Activated CD4-positive, alpha-beta T cell treated with anti-CD3 and anti-CD28 coated beads for 48 hours (primary cell): ENCODE measurements around the gene ILF3.
A peak's percentile ranks its signal among the peaks of the same experiment; 100 is the strongest.
"Not testable (repeated sequence)": the region's sequence is repeated elsewhere in the genome, so short reads cannot be mapped to it uniquely, and the experiment has no call there.

Experiments
- DNase-seq: peaks from one replicate; pipeline ENCODE4 v3.0.0-alpha.2; 2020

Gene ILF3

DNA sequence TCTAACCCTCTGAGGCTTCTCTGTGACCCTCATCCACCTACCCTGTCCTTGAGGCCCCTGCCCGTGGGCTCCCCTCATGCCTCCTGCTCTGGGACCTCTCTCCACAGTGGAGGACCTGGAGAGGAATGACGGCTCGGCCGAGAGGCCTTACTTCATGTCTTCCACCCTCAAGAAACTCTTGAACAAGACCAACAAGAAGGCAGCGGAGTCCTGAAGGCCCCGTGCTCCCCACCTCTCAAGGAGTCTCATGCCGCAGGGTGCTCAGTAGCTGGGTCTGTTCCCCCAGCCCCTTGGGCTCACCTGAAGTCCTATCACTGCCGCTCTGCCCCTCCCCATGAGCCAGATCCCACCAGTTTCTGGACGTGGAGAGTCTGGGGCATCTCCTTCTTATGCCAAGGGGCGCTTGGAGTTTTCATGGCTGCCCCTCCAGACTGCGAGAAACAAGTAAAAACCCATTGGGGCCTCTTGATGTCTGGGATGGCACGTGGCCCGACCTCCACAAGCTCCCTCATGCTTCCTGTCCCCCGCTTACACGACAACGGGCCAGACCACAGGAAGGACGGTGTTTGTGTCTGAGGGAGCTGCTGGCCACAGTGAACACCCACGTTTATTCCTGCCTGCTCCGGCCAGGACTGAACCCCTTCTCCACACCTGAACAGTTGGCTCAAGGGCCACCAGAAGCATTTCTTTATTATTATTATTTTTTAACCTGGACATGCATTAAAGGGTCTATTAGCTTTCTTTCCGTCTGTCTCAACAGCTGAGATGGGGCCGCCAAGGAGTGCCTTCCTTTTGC, 10.8 kb upstream of the ILF3 start:
- DNase-seq, result no peak

DNA sequence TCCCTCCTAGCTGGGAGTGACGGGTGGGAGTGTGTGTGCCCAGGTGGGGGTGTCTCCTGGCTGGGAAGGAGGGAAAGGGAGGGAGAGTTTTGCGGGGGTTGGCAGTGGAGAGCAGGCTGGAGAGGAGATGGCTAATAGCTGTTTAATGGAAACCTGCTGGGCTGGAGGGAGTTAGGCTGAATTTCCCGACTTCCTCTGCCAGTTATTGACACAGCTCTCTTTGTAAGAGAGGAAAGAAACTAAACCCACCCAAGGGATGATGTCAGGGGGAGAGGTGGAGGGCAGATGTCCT, 10.2 kb upstream of the ILF3 start:
- DNase-seq, result no peak

DNA sequence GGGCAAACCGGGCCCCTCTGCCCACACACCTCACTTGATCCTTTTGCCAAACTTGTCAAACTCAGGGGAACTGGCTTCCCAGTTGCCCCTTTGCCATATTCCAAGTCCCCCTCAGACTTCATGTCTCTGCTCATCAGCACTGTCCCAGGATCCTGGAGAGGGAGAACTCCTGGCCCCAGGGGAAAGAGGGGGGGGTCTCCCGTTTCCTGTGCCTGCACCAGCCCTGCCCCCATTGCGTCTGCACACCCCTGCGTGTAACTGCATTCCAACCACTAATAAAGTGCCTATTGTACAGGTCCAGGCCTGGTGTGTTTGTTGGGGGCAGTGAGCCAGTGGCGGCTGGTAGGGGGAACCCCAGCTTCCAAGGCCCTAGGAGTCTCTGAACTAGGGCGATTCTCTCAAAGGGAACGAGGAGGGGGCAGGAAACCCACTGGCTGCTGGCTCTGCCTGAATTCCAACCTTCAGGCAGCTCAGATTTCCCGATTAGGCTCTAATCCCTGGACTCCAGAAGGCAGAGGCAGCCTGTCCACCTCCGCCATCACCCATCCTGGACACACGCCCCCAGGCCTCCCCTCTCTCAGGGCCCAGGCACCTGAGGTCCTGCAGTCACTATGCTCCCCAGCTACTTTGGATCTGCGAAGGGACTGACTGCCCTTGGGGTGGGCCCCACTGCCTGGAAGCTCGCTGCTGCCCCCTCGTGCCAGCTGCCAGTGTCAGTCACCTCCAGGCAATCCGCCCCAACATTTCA, 9.7 kb upstream of the ILF3 start:
- DNase-seq, result peak; percentile 88

DNA sequence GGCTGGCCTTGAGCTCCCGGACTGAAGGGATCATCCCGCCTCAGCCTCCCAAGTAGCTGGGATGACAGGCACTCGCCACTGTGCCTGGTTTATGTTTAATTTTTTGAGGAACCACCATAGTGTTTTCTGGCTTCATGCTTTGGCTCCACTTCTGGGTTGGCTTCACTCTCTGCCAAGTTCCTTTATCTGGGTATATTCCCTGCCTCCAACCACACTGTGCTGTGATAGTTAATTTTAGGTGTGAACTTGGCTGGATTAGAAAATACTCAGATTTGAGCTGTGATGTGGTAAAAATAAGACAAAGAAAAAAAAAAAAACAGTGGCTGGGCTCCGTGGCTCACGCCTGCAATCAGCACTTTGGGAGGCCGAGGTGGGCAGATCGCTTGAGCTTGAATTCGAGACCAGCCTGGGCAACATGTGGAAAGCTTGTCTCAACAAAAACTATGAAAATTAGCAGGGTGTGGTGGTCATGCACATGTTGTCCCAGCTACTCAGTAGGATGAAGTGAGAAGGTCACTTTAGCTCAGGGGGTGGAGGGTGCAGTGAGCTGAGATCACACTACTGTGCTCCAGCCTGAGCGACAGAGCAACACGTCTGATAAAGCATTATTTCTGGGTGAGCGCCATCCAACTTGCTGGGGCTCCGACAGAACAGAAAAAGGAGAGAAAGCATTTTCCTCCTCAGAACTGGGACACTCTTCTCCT, 7.5 kb upstream of the ILF3 start:
- DNase-seq, result no peak

DNA sequence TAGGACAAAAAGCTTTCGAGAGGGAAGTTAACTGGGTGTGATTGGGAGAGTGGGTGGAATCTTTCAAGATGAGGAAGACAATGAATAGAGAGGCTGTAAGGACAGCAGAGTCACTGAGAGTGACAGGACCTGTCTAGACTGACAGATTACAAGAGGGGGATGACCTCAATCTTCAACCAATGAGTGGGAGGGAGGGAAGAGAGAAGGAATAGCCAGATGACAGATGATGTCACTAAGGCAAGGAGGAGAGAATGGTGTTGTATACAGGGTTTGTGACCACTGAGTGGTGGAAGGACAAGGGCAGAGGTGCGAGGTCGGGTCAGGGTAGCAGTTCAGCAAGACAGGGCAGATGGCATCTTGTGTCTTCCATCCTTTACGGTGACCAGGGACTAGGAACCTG, 5.8 kb upstream of the ILF3 start:
- no peak for DNase-seq

DNA sequence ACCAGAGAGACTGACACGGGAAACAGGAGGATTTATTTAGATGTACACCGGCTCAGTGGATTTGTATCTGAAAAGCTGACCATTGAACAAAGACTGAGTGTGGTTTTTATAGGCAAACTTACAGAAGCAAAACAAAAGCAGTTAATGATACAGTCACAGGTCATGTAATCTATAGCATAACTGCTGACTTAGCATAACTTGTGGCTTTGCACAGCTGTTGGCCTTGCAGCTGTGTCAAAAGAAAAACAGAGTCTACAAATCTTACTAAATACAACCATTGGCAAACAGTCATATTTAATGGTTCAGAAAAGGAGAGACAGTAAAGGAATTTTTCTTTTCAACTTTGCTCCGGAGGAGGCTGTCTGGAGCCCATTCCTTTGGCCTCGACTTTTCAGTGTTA, 2.3 kb upstream of the ILF3 start:
- no peak for DNase-seq

DNA sequence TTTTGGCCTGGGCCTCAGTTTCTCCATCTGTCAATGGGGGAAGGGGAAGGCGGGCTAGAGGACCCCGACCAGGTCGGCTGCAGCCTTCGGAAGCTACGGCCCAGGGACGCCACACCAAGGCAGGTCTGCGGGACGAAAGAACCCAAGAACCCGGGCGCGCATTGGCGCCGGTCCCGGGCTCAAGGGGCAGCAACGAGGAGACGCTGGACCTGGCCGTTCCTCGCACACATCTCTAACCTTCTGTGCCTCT, 739 bp upstream of the ILF3 start:
- DNase-seq, result no peak

DNA sequence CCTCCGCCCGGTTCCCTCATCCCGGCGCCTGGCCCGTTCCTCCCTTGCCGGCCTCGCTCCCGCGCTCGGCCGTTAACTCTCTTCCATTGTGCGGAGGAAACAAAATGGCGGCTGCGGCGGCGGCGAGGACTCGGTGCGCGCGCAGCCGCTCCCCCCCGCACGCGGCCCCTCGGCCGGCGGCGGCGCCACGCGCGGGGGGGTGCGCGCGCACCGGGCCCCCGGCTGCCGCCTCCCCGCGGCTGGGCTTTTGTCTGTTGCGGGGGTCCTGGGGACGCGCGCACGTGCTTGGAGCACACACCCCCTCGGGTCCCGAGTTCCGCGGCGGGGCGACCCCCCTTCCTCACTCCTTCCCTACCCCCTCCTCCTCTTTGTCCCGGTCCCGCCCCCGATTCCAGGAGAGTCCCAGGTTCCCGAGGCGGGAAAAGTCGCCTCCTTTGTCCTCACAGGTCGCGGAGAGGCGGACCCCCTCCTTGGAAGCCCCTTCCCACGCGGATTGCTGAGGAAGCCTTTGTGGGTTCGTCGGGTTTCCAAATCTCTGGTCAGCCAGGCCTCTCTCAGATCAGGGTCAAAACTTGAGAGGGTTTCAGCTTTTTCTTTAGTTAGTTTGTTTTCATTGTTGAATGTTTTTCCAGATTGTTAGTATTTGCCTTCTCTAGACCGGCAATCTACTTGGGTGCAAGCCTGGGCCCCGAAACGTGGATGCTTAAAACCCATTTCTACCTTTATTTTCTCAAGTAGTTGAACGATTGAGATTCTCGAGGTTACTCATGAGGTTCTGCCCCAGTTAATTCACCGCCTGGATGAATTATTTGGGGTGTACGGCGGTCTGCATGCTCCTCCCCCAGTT, 687 bp downstream of the ILF3 start:
- DNase-seq, result peak; percentile 75

DNA sequence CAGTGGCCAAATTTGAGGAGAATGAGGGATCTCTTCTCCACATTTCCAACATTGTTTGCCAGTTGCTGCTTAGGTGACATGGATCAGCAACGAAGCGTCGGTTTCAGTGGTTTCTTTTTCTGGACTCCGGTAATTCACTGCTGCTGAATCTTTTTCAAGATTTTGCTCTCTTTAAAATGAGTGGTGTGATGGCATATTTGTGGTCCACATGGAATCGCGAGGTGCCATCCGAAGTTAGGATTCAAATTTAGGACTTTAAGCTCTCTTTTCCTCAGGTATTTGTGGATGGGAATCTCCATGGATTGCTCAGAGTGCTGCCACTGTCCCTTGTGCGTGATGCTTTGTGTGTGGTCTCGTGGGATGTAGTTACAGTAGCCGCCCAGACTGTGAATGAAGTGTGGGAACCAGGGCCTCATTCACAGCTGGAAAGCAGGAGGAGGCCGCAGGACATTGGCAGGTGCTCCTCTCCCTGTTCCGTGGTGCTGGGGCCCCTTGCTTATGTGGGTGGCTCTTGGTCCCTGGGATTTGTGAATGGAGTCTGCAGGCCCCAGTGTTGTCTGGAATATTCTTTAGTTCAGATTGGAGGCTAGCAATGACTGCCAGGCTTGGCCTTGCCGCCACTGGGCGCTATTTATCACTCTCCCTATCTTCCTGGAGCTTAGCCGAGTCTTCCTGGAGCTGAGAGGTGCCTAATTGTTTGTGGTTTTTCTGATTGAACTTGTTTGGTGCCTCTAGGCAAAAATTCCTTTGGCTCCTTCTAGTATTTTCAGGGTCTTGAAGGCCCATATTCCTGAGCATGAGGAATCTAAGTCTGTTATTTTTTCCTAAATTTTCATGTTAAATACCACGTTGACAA, 1.5 kb downstream of the ILF3 start:
- DNase-seq, result peak; percentile 32

DNA sequence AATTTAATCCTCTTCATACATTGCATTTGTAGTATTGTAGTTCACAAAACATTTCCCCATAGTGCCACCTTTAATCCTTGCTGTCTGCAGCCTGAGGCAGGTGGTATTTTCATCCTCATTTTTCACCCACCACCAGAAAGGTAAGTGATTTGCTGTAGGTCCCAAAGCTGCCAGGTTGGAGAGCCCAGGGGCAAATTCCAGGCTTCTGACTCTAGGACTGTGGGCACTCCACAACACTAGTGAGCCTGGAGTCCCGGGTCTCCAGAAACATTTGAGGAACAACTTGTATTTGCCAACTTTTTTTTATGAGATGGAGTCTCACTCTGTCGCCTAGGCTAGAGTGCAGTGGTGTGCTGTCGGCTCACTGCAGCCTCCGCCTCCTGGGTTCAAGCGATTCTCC, 6.2 kb downstream of the ILF3 start:
- no peak for DNase-seq

DNA sequence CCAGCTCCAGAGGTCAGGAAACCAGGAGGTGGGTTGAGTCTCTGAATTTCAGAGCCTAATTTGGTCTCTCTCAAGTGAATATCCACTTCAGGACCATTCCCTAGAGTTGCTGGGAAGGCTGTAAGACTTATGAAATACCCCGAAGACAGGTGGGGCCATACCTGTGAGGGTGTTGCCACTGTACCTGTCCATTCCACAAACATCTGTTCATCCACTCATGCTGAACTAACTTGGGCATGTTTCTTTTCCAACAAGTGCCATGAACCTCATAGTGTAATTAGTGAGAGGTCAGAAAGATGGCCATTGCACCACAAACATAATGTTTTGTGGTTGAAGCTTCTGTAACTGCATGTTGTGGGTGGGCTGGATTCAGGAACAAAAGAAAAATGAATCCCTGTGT, 7.8 kb downstream of the ILF3 start:
- no peak for DNase-seq

DNA sequence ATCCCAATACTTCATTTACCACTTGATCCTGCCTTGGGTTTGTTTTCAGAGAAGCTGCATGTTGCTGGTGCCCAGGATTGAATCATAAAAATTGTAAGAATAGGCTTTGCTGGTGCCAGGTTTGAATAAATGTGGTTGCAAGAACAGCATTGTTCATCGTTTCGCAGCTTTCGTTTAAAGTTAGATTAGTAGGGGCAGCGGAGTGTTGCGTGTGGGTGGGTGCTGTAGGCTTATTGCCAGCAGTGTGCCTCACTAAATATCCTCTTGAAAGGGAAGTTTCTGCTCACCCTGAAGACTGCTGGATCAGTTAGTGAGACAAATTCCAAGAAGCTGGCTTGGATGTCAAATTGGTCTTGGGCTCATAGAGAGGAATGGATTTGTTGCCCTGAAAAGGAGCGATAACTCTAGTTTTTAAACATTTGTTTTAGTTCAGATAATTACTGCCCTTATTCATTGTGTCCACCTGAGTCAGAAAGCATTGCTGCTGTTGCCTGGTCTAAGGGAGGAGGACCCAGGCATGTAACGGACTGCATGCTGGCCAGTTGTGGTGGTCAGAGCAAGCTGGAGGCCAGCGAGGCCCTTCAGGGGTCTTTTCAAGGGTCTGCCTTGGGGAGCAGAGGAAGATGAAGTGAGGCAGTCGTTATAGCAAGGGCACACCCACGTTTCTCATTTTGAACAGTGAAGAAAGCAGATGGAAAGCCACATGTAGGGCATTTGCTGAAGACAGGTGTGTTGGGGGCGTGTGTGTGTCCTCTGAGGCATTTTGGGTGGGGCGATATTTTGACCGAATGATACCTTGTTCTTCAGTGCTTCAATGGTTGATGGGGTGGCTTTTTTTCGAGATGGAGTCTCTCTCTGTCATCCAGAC, 8.5 kb downstream of the ILF3 start:
- peak; percentile 51 for DNase-seq

DNA sequence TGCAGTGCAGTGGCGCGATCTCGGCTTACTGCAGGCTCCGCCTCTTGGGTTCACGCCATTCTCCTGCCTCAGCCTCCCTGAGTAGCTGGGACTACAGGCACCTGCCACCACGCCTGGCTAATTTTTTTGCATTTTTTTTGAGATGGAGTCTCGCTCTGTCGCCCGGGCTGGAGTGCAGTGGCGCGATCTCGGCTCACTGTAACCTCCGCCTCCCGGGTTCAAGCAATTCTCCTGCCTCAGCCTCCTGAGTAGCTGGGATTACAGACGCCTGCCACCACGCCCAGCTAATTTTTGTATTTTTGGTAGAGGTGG, 9.1 kb downstream of the ILF3 start:
- DNase-seq, result not testable (repeated sequence)

DNA sequence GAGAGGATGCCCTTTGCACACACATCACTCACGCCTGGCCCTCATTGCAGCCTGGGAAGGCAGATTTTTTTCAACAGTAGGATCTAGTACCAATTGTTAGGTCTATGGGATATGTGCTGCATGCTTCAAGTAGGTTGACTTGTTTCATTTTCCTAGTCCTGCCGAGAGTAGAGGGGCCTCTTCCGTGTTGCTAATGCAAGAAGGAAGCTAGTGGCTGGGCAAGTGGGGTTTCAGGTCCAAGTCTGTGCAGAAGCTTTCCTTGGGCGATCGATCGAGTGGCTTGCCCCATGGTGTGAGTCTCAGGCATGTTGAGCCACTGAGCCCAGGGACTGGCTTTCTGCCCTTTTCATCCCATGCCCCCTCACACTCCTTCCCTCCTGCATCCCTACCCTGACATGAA, 13.7 kb downstream of the ILF3 start:
- DNase-seq, result no peak

DNA sequence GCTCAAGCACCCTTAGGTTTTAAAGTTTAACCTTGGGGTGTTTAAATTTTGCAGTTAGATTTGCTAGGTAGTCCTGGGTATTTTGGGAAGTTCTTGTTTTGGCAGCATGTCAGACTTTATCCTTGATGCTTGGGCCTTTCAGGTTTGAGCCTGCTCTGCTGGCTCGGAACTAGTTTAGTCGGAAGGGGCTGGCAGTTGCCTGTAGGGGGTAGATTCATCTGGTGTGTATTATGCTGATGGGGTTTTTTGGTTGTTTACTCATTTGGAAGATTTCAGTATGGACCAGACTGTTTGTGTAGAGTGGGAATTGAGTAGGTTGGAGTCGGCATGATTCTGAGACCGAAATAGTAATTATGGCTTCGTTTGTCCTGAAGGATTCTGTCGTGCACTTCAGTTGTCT, 15.1 kb downstream of the ILF3 start:
- DNase-seq, result no peak

DNA sequence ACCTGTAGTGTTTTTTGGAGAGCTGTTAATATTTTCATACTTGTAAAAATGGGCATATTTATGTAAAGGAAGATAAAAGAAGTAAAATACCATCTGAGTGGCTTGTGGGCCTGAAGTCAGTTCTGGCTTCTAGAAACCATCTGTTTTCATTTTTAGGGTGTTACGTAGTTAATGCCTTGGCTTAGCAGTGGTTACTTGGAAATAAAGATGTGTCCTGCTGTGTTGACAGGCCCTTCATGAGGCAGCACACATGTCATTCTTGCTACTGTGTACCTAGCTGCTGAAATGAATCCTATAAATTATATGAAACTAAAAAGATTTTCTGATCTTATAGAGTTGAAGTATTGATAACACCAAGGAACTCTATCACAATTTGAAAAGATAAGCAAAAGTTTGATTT, 16.0 kb downstream of the ILF3 start:
- no peak for DNase-seq

DNA sequence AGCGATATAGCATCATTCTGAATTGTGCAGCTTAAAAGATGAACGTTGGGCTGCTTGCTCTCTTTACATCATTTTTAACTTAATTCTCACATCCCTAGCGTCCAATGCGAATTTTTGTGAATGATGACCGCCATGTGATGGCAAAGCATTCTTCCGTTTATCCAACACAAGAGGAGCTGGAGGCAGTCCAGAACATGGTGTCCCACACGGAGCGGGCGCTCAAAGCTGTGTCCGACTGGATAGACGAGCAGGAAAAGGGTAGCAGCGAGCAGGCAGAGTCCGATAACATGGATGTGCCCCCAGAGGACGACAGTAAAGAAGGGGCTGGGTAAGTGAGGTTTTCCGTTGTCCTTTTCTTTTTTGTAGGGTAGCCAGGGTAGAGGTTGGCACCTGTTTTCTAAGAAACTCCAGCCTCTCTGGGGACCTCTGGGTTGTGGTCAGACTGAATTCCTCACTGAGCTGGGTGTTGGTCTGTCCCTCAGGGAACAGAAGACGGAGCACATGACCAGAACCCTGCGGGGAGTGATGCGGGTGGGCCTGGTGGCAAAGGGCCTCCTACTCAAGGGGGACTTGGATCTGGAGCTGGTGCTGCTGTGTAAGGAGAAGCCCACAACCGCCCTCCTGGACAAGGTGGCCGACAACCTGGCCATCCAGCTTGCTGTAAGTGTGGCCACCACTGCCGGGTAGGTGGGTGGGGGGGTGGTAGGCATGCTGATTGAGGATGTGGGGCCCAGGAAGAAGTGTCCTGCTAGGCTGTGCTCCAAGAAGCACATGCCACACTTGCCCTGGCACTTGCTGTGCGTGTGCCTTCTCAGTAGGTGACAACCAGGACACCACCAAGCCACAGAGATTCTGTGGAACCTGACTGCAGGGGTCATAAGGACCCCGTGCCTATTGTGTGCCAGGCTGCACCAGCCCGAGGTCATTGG, 17.0 kb downstream of the ILF3 start:
- no peak for DNase-seq

DNA sequence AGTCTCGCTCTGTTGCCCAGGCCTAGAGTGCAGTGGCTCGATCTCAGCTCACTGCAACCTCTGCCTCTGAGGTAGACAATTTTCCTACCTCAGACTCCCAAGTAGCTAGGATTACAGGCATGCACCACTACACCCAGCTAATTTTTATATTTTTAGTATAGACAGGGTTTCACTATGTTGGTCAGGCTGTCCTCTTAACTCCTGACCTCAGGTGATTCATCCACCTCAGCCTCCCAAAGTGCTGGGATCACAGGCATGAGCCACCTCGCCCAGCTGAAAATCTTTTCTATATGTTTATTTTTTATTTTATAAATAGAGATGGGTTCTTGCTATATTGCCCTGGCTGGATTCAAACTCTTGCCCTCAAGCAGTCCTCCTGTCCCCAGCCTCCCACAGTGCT, 17.8 kb downstream of the ILF3 start:
- not testable (repeated sequence) for DNase-seq

DNA sequence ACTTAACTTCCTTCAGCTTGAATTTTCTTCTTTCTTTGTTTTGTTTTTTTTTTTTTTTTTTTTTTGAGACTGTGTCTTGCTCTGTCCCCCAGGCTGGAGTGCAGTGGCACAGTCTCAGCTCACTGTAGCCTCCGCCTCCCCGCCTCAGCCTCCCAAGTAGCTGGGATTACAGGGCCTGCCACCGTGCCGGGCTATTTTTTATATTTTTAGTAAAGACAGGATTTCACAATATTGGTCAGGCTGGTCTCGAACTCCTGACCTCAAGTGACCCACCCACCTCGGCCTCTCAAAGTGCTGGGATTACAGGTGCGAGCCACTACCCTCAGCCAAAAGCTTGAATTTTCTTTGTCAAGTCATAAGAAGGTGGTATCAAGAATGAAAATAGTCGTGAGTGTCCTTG, 21.1 kb downstream of the ILF3 start:
- not testable (repeated sequence) for DNase-seq

DNA sequence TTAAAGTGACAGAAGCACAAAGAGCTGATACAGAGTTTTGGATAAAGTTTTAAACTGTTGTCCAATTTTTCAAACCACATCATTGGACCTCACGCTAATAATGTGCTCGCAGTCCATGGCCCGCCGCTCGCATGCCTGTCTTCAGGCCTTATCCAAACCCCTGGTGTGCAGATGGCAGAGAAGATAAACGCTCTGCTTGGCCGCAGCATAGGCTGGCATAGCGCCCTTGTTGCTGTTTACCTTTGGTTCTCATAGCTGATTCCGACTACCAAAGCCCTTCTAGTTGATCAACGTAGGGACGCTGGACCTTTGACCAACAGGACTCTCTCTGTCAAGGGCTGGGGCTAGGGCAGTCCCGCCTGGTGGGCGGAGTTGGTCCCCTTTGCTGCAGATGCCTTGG, 23.6 kb downstream of the ILF3 start:
- no peak for DNase-seq

DNA sequence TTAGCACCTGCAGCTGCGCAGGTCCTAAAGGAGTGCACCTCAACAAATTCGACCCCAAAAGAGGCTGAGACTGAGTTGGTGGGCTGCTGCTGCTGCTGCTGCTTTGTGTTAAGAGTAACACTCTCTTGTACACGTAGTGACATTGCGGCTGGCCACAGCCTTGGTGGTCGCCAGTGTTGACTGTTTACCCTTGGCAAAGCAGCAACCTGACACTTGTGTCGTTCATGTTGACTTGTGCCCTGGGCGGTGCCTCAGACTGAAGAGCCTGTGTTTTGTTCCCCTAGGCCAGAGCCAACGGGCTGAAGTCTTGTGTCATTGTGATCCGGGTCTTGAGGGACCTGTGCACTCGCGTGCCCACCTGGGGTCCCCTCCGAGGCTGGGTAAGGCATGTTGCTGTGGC, 24.7 kb downstream of the ILF3 start:
- no peak for DNase-seq
